Smooth muscle cell (in vitro differentiated cells): ENCODE measurements around the gene ZCCHC13. TPM values are rescaled to one million over a fixed set of nuclear protein-coding genes. Genes with fewer than 3 reads are reported as not detected.
"Not testable (repeated sequence)": the region's sequence is repeated elsewhere in the genome, so short reads cannot be mapped to it uniquely, and the experiment has no call there.

Experiments used
- DNase-seq: peaks from one replicate; lab custom pipeline; 2025; ENCODE audit not compliant: unreplicated experiment; lab: John Stamatoyannopoulos, UW
- H2AFZ ChIP-seq: fragments of 200-600 bp; sonication (generic); 2 replicates; pipeline ENCODE4 v1.6.0; 2016; ENCODE audit warnings: antibody characterized with exemption, low read depth, mild to moderate bottlenecking
- H3F3A ChIP-seq: fragments of 200-600 bp; sonication (generic); 2 replicates; pipeline ENCODE4 v1.6.0; 2017; ENCODE audit warnings: antibody characterized with exemption, low read depth
- H3K27ac ChIP-seq: fragments of 200-600 bp; sonication (generic); 2 replicates; pipeline ENCODE4 v1.5.1; 2016; ENCODE audit warnings: low read depth, mild to moderate bottlenecking
- H3K27me3 ChIP-seq: fragments of 200-600 bp; sonication (generic); 2 replicates; pipeline ENCODE4 v1.6.1; 2016; ENCODE audit warnings: low read depth, mild to moderate bottlenecking
- H3K36me3 ChIP-seq: fragments of 200-600 bp; sonication (generic); 2 replicates; pipeline ENCODE4 v1.5.1; 2016; ENCODE audit warnings: low read depth
- H3K4me1 ChIP-seq: fragments of 200-600 bp; sonication (generic); 2 replicates; pipeline ENCODE4 v1.5.1; 2016; ENCODE audit warnings: low read depth
- H3K4me2 ChIP-seq: fragments of 200-600 bp; sonication (generic); 2 replicates; pipeline ENCODE4 v1.6.0; 2016; ENCODE audit warnings: mild to moderate bottlenecking
- H3K4me3 ChIP-seq: fragments of 200-600 bp; sonication (generic); 2 replicates; pipeline ENCODE4 v1.5.1; 2016; ENCODE audit warnings: mild to moderate bottlenecking
- H3K79me2 ChIP-seq: fragments of 200-600 bp; sonication (generic); 2 replicates; pipeline ENCODE4 v1.6.0; 2016; ENCODE audit warnings: low read depth, mild to moderate bottlenecking
- H3K9ac ChIP-seq: fragments of 200-600 bp; sonication (generic); 2 replicates; pipeline ENCODE4 v1.6.0; 2016; ENCODE audit warnings: low read depth
- H3K9me3 ChIP-seq: fragments of 200-600 bp; sonication (generic); replicated peaks from 2 replicates; pipeline ENCODE4 v1.5.1; 2016; ENCODE audit warnings: low read depth
- H4K20me1 ChIP-seq: fragments of 200-600 bp; sonication (generic); 2 replicates; pipeline ENCODE4 v1.6.0; 2016; ENCODE audit warnings: low read depth
- WGBS: methylation state at CpG from one replicate; pipeline ENCODE4 v1.1.7; 2016; ENCODE audit warnings: low lambda C conversion rate; 5-methylcytosine and 5-hydroxymethylcytosine counted together
- polyA plus RNA-seq: library from polyadenylated mRNA; unstranded; fragments of >200 nt; fragmentation: Nextera tagmentation; extraction: Ambion mirVana; gene quantifications from 2 replicates; pipeline ENCODE4 v1.2.1, GENCODE V29; 2016
- total RNA-seq: library from RNA; depleted of rRNA; stranded (reverse); fragments of >200 nt; gene quantifications from 2 replicates; pipeline ENCODE4 v1.2.3, GENCODE V29; 2014
- TF ChIP-seq, protein P1 (sequence below): fragments of 200-600 bp; sonication (generic); IDR thresholded peaks from 2 replicates; pipeline ENCODE4 v1.5.1; 2017; ENCODE audit warnings: borderline replicate concordance, mild to moderate bottlenecking, antibody characterized with exemption; ENCODE audit not compliant: insufficient read depth, poor library complexity, severe bottlenecking

The ZCCHC13 gene
- total RNA-seq, result not detected in 2 replicates
- not detected in 2 replicates for polyA plus RNA-seq

GRCh38 chrX:74304016-74304415 lies at the start of gene ZCCHC13:
Gene ZCCHC13, plus strand, starts transcription at chrX:74304180. Its CDS starts 87 bp downstream, at chrX:74304267.
- H3K79me2 ChIP-seq, result no peaks in the 10 kb centered on the region
- WGBS, result 91% methylated on average over 20 of the region's 20 CpGs

GRCh38 chrX:74258111-74258510 lies 45.9 kb upstream of the ZCCHC13 start:
- WGBS, result 73% methylated on average over 1 of the region's 1 CpG
- not testable (repeated sequence) for H3K4me1 ChIP-seq, H3K4me3 ChIP-seq, H3K27ac ChIP-seq, H4K20me1 ChIP-seq, H3K36me3 ChIP-seq, DNase-seq, H3K79me2 ChIP-seq, H3F3A ChIP-seq, H3K9ac ChIP-seq, H3K27me3 ChIP-seq, H3K4me2 ChIP-seq, H2AFZ ChIP-seq, H3K9me3 ChIP-seq

More at GRCh38 chrX:74304016-74304415, at the start of gene ZCCHC13:
- DNase-seq, result no peak
- TF ChIP-seq, protein P1, sequence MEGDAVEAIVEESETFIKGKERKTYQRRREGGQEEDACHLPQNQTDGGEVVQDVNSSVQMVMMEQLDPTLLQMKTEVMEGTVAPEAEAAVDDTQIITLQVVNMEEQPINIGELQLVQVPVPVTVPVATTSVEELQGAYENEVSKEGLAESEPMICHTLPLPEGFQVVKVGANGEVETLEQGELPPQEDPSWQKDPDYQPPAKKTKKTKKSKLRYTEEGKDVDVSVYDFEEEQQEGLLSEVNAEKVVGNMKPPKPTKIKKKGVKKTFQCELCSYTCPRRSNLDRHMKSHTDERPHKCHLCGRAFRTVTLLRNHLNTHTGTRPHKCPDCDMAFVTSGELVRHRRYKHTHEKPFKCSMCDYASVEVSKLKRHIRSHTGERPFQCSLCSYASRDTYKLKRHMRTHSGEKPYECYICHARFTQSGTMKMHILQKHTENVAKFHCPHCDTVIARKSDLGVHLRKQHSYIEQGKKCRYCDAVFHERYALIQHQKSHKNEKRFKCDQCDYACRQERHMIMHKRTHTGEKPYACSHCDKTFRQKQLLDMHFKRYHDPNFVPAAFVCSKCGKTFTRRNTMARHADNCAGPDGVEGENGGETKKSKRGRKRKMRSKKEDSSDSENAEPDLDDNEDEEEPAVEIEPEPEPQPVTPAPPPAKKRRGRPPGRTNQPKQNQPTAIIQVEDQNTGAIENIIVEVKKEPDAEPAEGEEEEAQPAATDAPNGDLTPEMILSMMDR, result no peak
- Histone ChIP-seq H4K20me1 (no peaks in the 10 kb centered on the region), H3K4me2 (no peak within 1 kb of the TSS), H3K4me1 (no peaks in the 10 kb centered on the region), H3K36me3 (no peaks in the 10 kb centered on the region), H3K9me3 (no peaks in the 10 kb centered on the region), H3K9ac (no peak within 1 kb of the TSS), H3K27me3 (no peaks in the 10 kb centered on the region), H3K27ac (no peak within 1 kb of the TSS), H3K4me3 (no peak within 1 kb of the TSS), H2AFZ (no peak within 1 kb of the TSS), H3F3A (no peaks in the 10 kb centered on the region)

GRCh38 chrX:74259885-74260491 lies 44.0 kb upstream of the ZCCHC13 start:
- Histone ChIP-seq H3K4me2 (no peak overlapping the region), H3K27ac (no peak overlapping the region), H3K4me3 (no peak overlapping the region), H3K9me3 (no peaks in the 10 kb centered on the region), H3K4me1 (peaks cover 4% of the 10 kb centered on the region), H3F3A (no peaks in the 10 kb centered on the region), H3K36me3 (no peaks in the 10 kb centered on the region), H3K79me2 (peaks cover 8% of the 10 kb centered on the region), H3K27me3 (no peaks in the 10 kb centered on the region), H4K20me1 (no peaks in the 10 kb centered on the region), H2AFZ (no peak overlapping the region), H3K9ac (no peak overlapping the region)
- TF ChIP-seq, protein P1, result no peak
- 75% methylated on average over 4 of the region's 4 CpGs for WGBS
- DNase-seq, result no peak

- no peaks in the 10 kb centered on the region for H3K4me1 ChIP-seq
- H3F3A ChIP-seq, result no peaks in the 10 kb centered on the region
- no peak for DNase-seq
- 55% methylated on average over 1 of the region's 1 CpG for WGBS
- H3K9ac ChIP-seq, result no peak overlapping the region
- TF ChIP-seq, protein P1, result no peak
- H3K79me2 ChIP-seq, result peaks cover 13% of the 10 kb centered on the region
- no peak overlapping the region for H3K4me3 ChIP-seq
- H3K27me3 ChIP-seq, result no peaks in the 10 kb centered on the region
- H3K9me3 ChIP-seq, result no peaks in the 10 kb centered on the region
- no peak overlapping the region for H3K27ac ChIP-seq
- H2AFZ ChIP-seq, result no peak overlapping the region
- no peaks in the 10 kb centered on the region for H3K36me3 ChIP-seq
- no peak overlapping the region for H3K4me2 ChIP-seq
- H4K20me1 ChIP-seq, result no peaks in the 10 kb centered on the region
Measured at GRCh38 chrX:74262452-74263209, 41.3 kb upstream of the ZCCHC13 start.
